NB4 (cell line): ENCODE results near the gene TMEM256.
A peak's percentile ranks its signal among the peaks of the same experiment; 100 is the strongest.

Source experiments
- DNase-seq: peaks from one replicate; pipeline ENCODE4 v3.0.0; 2010; ENCODE audit warnings: low read depth
- H3K4me3 ChIP-seq: one replicate; pipeline ENCODE4 v1.5.1; 2011; ENCODE audit warnings: mild to moderate bottlenecking, low read depth, low read length, moderate library complexity
- CTCF ChIP-seq: IDR thresholded peaks from one replicate; pipeline ENCODE4 v1.5.1; 2012; ENCODE audit warnings: low read depth, low read length
- MAX ChIP-seq: IDR thresholded peaks from 2 replicates; pipeline ENCODE4 v1.6.1; 2011; ENCODE audit warnings: low read depth, low read length
- MYC ChIP-seq: IDR thresholded peaks from 2 replicates; pipeline ENCODE4 v1.6.1; 2011; ENCODE audit warnings: low read depth, low read length
- POLR2A ChIP-seq: IDR thresholded peaks from 2 replicates; pipeline ENCODE4 v1.6.1; 2011; ENCODE audit warnings: mild to moderate bottlenecking; ENCODE audit not compliant: insufficient read length; ENCODE audit errors: extremely low read depth

The TMEM256 gene

GRCh38 chr17:7405350-7406234 is 1.7 kb upstream of the TMEM256 start:
- TF ChIP-seq MYC = no peak
- no peak for TF ChIP-seq MAX
- no peak for TF ChIP-seq CTCF
- TF ChIP-seq POLR2A = no peak
- no peak overlapping the region for H3K4me3 ChIP-seq
- DNase-seq = no peak

- peak overlapping the region; percentile 42 for H3K4me3 ChIP-seq
- peak; percentile 13 for DNase-seq
- TF ChIP-seq POLR2A = peak; percentile 8
- no peak for TF ChIP-seq MAX
- no peak for TF ChIP-seq MYC
- TF ChIP-seq CTCF = no peak
These were observed 946 bp upstream of the TMEM256 start for GRCh38 chr17:7404737-7405349.

GRCh38 chr17:7403727-7403976 is 245 bp downstream of the TMEM256 start:
- H3K4me3 ChIP-seq = peak overlapping the region; percentile 68
- TF ChIP-seq MAX (no peak), POLR2A (no peak), CTCF (no peak), MYC (no peak)
- no peak for DNase-seq

GRCh38 chr17:7403043-7403726 is 712 bp downstream of the TMEM256 start:
- peak; percentile 69 for DNase-seq
- TF ChIP-seq MYC = no peak
- TF ChIP-seq CTCF = no peak
- no peak for TF ChIP-seq POLR2A
- TF ChIP-seq MAX = no peak
- peak overlapping the region; percentile 68 for H3K4me3 ChIP-seq

- no peak overlapping the region for H3K4me3 ChIP-seq
- TF ChIP-seq CTCF = no peak
- TF ChIP-seq MAX = no peak
- no peak for TF ChIP-seq POLR2A
- TF ChIP-seq MYC = no peak
- no peak for DNase-seq
These were observed 5.3 kb downstream of the TMEM256 start for GRCh38 chr17:7398612-7399011.
